ENCODE data around the gene SETD6.

The SETD6 gene

GRCh38 chr16:58533751-58534470, 18.6 kb downstream of the SETD6 start:
- no peak for TF ChIP-seq CTCF (IDR thresholded peaks at IDR 0.05; ENCODE audit: insufficient read depth, low read length, missing control alignments)
- ChIA-PET CTCF (no interaction called here), POLR2A (no interaction called here)
- no peak for DNase-seq (ENCODE audit: low read depth, low spot score)
- H3K4me3 ChIP-seq (ENCODE audit: low read depth, low read length) = no peak overlapping the region

GRCh38 chr16:58535100-58535499, 19.8 kb downstream of the SETD6 start:
- CTCF ChIA-PET = no interaction called here
- no peak for TF ChIP-seq CTCF (IDR thresholded peaks at IDR 0.05; ENCODE audit: insufficient read depth, low read length, missing control alignments)

GRCh38 chr16:58536278-58536677, 21.0 kb downstream of the SETD6 start:
- POLR2A ChIA-PET = no interaction called here
- CTCF ChIA-PET = interaction anchor here (1.4 kb wide), 1 partner anchor 10 kb away, joined by 4 read pairs; no protein-coding TSS in a partner anchor
- H3K4me3 ChIP-seq (ENCODE audit: low read depth, low read length) = no peak overlapping the region
- no peak for DNase-seq (ENCODE audit: low read depth, low spot score)
- TF ChIP-seq CTCF (IDR thresholded peaks at IDR 0.05; ENCODE audit: insufficient read depth, low read length, missing control alignments) = no peak

More at GRCh38 chr16:58535100-58535499, 19.8 kb downstream of the SETD6 start:
- POLR2A ChIA-PET = no interaction called here
- H3K4me3 ChIP-seq (ENCODE audit: low read depth, low read length) = no peak overlapping the region
- DNase-seq (ENCODE audit: low read depth, low spot score) = no peak

GRCh38 chr16:58537124-58537906, 22.0 kb downstream of the SETD6 start:
- H3K4me3 ChIP-seq (ENCODE audit: low read depth, low read length) = no peak overlapping the region
- no peak for DNase-seq (ENCODE audit: low read depth, low spot score)
- POLR2A ChIA-PET = no interaction called here
- no peak for TF ChIP-seq CTCF (IDR thresholded peaks at IDR 0.05; ENCODE audit: insufficient read depth, low read length, missing control alignments)
- CTCF ChIA-PET = interaction anchor here (1.4 kb wide), 1 partner anchor 9 kb away, joined by 4 read pairs; no protein-coding TSS in a partner anchor

DNA sequence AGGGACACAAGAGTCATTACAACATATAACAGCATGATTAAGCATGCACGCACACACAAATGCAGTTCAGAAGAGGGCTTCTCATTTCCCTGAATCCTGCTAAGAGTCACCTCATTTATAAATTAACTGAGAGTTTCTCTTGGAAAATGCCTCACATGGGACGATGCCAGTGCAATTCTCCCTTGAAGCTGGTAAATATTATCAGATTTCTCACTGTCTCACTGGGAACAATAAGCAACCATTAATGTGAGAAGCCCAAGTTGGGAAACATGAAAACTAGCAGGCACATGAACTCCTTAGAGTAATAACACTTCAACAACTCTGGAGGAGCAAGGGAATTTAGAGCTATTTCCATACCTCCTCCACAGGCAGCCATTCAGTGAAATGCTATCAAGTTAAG, 26.4 kb downstream of the SETD6 start:
- DNase-seq (ENCODE audit: low read depth, low spot score) = no peak
- TF ChIP-seq CTCF (IDR thresholded peaks at IDR 0.05; ENCODE audit: insufficient read depth, low read length, missing control alignments) = no peak
- no peak overlapping the region for H3K4me3 ChIP-seq (ENCODE audit: low read depth, low read length)
- POLR2A ChIA-PET = no interaction called here
- CTCF ChIA-PET = interaction anchor here (1.4 to 2.1 kb wide), 2 partner anchors 18 to 30 kb away, joined by 4 to 5 read pairs; no protein-coding TSS in a partner anchor

- no peak for DNase-seq (ENCODE audit: low read depth, low spot score)
- CTCF ChIA-PET = interaction anchor here (1.4 to 2.1 kb wide), 2 partner anchors 18 to 30 kb away, joined by 4 to 5 read pairs; no protein-coding TSS in a partner anchor
- no peak for TF ChIP-seq CTCF (IDR thresholded peaks at IDR 0.05; ENCODE audit: insufficient read depth, low read length, missing control alignments)
- POLR2A ChIA-PET = no interaction called here
- H3K4me3 ChIP-seq (ENCODE audit: low read depth, low read length) = no peak overlapping the region
Observed at GRCh38 chr16:58542291-58542690, 27.0 kb downstream of the SETD6 start.

All from AG04449 (cell line).